ENCODE measurements around the gene YAP1.

DNA sequence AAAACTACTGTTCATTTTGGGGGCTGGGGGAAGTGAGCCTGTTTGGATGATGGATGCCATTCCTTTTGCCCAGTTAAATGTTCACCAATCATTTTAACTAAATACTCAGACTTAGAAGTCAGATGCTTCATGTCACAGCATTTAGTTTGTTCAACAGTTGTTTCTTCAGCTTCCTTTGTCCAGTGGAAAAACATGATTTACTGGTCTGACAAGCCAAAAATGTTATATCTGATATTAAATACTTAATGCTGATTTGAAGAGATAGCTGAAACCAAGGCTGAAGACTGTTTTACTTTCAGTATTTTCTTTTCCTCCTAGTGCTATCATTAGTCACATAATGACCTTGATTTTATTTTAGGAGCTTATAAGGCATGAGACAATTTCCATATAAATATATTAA lies 119.9 kb downstream of the YAP1 start:
- TF ChIP-seq, protein P1, sequence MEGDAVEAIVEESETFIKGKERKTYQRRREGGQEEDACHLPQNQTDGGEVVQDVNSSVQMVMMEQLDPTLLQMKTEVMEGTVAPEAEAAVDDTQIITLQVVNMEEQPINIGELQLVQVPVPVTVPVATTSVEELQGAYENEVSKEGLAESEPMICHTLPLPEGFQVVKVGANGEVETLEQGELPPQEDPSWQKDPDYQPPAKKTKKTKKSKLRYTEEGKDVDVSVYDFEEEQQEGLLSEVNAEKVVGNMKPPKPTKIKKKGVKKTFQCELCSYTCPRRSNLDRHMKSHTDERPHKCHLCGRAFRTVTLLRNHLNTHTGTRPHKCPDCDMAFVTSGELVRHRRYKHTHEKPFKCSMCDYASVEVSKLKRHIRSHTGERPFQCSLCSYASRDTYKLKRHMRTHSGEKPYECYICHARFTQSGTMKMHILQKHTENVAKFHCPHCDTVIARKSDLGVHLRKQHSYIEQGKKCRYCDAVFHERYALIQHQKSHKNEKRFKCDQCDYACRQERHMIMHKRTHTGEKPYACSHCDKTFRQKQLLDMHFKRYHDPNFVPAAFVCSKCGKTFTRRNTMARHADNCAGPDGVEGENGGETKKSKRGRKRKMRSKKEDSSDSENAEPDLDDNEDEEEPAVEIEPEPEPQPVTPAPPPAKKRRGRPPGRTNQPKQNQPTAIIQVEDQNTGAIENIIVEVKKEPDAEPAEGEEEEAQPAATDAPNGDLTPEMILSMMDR (conservative IDR thresholded peaks at IDR 0.05; ENCODE audit: low read depth, low read length): no peak
- TF ChIP-seq POLR2A (IDR thresholded peaks at IDR 0.05; ENCODE audit: low read depth, low read length) (no peak), RAD21 (IDR thresholded peaks at IDR 0.05; ENCODE audit: low read length) (no peak), MAZ (IDR thresholded peaks at IDR 0.05; ENCODE audit: borderline replicate concordance, low read depth, low read length) (no peak), SMC3 (IDR thresholded peaks at IDR 0.05; ENCODE audit: low read depth, low read length) (no peak), BHLHE40 (IDR thresholded peaks at IDR 0.05; ENCODE audit: low read depth, low read length) (no peak), RCOR1 (IDR thresholded peaks at IDR 0.05; ENCODE audit: insufficient replicate concordance, low read length) (no peak), RFX5 (IDR thresholded peaks at IDR 0.05; ENCODE audit: low read depth, low read length) (no peak), CHD1 (IDR thresholded peaks at IDR 0.05; ENCODE audit: low read depth, low read length) (no peak)
- TF ChIP-seq, protein P2, sequence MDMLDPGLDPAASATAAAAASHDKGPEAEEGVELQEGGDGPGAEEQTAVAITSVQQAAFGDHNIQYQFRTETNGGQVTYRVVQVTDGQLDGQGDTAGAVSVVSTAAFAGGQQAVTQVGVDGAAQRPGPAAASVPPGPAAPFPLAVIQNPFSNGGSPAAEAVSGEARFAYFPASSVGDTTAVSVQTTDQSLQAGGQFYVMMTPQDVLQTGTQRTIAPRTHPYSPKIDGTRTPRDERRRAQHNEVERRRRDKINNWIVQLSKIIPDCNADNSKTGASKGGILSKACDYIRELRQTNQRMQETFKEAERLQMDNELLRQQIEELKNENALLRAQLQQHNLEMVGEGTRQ (IDR thresholded peaks at IDR 0.05; ENCODE audit: low read depth, low read length): no peak
